Islet precursor cell (in vitro differentiated cells): ENCODE results near the gene AGPAT3.

ENCODE experiments used
- DNase-seq: peaks from one replicate; pipeline ENCODE4 v3.0.0-alpha.2; 2018

AGPAT3 gene

GRCh38 chr21:43866260-43866629 lies 1.2 kb downstream of the AGPAT3 start:
- DNase-seq = no peak

GRCh38 chr21:43866659-43867331 lies 1.8 kb downstream of the AGPAT3 start:
- DNase-seq = peak; percentile 51

- DNase-seq = no peak
Observed at GRCh38 chr21:43867332-43867703, 2.3 kb downstream of the AGPAT3 start.

GRCh38 chr21:43867948-43868347 lies 2.9 kb downstream of the AGPAT3 start:
- DNase-seq = no peak

GRCh38 chr21:43868461-43868860 lies 3.4 kb downstream of the AGPAT3 start:
- DNase-seq = no peak

GRCh38 chr21:43869486-43870325 lies 4.7 kb downstream of the AGPAT3 start:
- DNase-seq = no peak

GRCh38 chr21:43871487-43871886 lies 6.5 kb downstream of the AGPAT3 start:
- no peak for DNase-seq

- no peak for DNase-seq
Observed at GRCh38 chr21:43872531-43873197, 7.6 kb downstream of the AGPAT3 start.

GRCh38 chr21:43873673-43874072 lies 8.7 kb downstream of the AGPAT3 start:
- no peak for DNase-seq

GRCh38 chr21:43874085-43874805 lies 9.2 kb downstream of the AGPAT3 start:
- DNase-seq = no peak

GRCh38 chr21:43876605-43877004 lies 11.6 kb downstream of the AGPAT3 start:
- DNase-seq = no peak

- no peak for DNase-seq
Observed at GRCh38 chr21:43877936-43878575, 13.0 kb downstream of the AGPAT3 start.

- DNase-seq = no peak
Observed at GRCh38 chr21:43879348-43880110, 14.5 kb downstream of the AGPAT3 start.

- DNase-seq = peak; percentile 89
Observed at GRCh38 chr21:43880111-43880985, 15.3 kb downstream of the AGPAT3 start.

GRCh38 chr21:43881283-43881682 lies 16.3 kb downstream of the AGPAT3 start:
- no peak for DNase-seq

GRCh38 chr21:43881935-43882334 lies 16.9 kb downstream of the AGPAT3 start:
- no peak for DNase-seq

- no peak for DNase-seq
Observed at GRCh38 chr21:43882952-43883545, 18.0 kb downstream of the AGPAT3 start.

- peak; percentile 96 for DNase-seq
Observed at GRCh38 chr21:43884012-43884860, 19.2 kb downstream of the AGPAT3 start.

GRCh38 chr21:43884861-43885417 lies 19.9 kb downstream of the AGPAT3 start:
- DNase-seq = peak; percentile 69
